Fibroblast of pulmonary artery (primary cell): ENCODE results near the gene PINLYP.

ENCODE experiments used
- DNase-seq: peaks from one replicate; pipeline ENCODE4 v3.0.0-alpha.2; 2010; ENCODE audit warnings: low read depth
- H3K4me3 ChIP-seq: replicated peaks from 2 replicates; pipeline ENCODE4 v1.5.1; 2011; ENCODE audit warnings: low read depth, mild to moderate bottlenecking, control low read depth, low read length, moderate library complexity
- CTCF ChIP-seq: IDR thresholded peaks from 2 replicates; pipeline ENCODE4 v1.5.1; 2011; ENCODE audit warnings: mild to moderate bottlenecking, control low read depth, low read length, inconsistent platforms; ENCODE audit errors: missing control alignments

PINLYP gene

GRCh38 chr19:43575156-43575950 lies at the start of gene PINLYP, which contains the start of gene XRCC1:
PINLYP (plus strand) TSS chr19:43575801; CDS start chr19:43577192, 1,391 bp downstream.
XRCC1 (minus strand) TSS chr19:43575527; CDS start chr19:43575458, 69 bp downstream.
- peak within 1 kb of the TSS; percentile 99 for H3K4me3 ChIP-seq
- TF ChIP-seq CTCF = no peak
- DNase-seq = peak; percentile 99

GRCh38 chr19:43525836-43526771 lies 49.5 kb upstream of the PINLYP start:
- DNase-seq = no peak
- no peak for TF ChIP-seq CTCF
- peak overlapping the region; percentile 86 for H3K4me3 ChIP-seq

- no peak for TF ChIP-seq CTCF
- H3K4me3 ChIP-seq = peak within 1 kb of the TSS; percentile 86
- DNase-seq = peak; percentile 50
Observed at GRCh38 chr19:43526884-43527859, 48.4 kb upstream of the PINLYP start, which contains the start of gene ETHE1. ETHE1 (minus strand) TSS chr19:43527201; CDS start chr19:43527177, 24 bp downstream.

- TF ChIP-seq CTCF = no peak
- no peak overlapping the region for H3K4me3 ChIP-seq
- no peak for DNase-seq
Observed at GRCh38 chr19:43527860-43528622, 47.6 kb upstream of the PINLYP start.

GRCh38 chr19:43532571-43532961 lies 43.0 kb upstream of the PINLYP start:
- no peak for TF ChIP-seq CTCF
- peak overlapping the region; percentile 66 for H3K4me3 ChIP-seq
- DNase-seq = no peak
